ENCODE measurements around the gene DGLUCY.

- TF ChIP-seq, protein P1, sequence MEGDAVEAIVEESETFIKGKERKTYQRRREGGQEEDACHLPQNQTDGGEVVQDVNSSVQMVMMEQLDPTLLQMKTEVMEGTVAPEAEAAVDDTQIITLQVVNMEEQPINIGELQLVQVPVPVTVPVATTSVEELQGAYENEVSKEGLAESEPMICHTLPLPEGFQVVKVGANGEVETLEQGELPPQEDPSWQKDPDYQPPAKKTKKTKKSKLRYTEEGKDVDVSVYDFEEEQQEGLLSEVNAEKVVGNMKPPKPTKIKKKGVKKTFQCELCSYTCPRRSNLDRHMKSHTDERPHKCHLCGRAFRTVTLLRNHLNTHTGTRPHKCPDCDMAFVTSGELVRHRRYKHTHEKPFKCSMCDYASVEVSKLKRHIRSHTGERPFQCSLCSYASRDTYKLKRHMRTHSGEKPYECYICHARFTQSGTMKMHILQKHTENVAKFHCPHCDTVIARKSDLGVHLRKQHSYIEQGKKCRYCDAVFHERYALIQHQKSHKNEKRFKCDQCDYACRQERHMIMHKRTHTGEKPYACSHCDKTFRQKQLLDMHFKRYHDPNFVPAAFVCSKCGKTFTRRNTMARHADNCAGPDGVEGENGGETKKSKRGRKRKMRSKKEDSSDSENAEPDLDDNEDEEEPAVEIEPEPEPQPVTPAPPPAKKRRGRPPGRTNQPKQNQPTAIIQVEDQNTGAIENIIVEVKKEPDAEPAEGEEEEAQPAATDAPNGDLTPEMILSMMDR (IDR thresholded peaks at IDR 0.05) = no peak
- no peak for TF ChIP-seq POLR2A (IDR thresholded peaks at IDR 0.05)
These were observed 117.6 kb downstream of the DGLUCY start for GRCh38 chr14:91231446-91231845.

Data from breast epithelium (tissue), 3 donors.